Measurements from ENCODE around the gene MRPL21.

Gene MRPL21

DNA sequence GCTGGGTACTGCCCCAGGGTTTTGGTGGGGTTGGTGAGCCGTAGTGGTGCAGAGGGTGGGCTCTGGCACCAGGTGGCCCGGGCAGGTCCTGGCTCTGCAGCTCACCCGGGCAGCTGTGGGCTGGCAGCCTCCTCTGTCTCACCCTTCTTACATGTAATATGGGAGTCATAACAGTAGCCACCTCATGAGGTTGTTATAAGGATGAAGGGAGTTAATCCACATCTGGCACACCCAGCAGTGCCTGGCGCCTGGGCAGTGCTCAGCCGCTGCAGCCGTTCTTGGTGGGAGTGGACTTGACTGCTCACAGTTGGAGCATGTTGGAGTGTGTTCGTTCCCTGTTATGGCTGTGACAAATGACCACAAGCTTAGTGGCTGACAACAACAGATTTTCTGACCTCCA lies 28.7 kb upstream of the MRPL21 start:
- no peak for TF ChIP-seq JUND (IDR thresholded peaks at IDR 0.05; ENCODE audit: low read depth)
- no peak for DNase-seq (ENCODE audit: low read depth in 1 of 2, low spot score in 1 of 2)
- in situ Hi-C loops (cut with HindIII; ENCODE audit: low pct_unique_long_range_greater_than_20kb, low sequenced_read_pairs), result no loop called here

DNA sequence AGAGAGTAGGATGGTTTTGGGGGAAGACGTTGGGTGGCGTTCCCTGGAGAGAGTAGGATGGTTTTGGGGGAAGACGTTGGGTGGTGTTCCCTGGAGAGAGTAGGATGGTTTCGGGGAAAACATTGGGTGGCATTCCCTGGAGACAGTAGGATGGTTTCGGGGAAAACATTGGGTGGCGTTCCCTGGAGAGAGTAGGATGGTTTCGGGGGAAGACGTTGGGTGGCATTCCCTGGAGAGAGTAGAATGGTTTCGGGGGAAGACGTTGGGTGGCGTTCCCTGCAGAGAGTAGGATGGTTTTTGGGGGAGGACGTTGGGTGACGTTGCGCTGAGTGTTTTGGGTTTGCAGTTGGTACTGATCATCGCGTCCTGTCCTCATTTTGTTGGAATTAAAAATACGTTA lies 28.3 kb upstream of the MRPL21 start:
- in situ Hi-C loops (cut with HindIII; ENCODE audit: low pct_unique_long_range_greater_than_20kb, low sequenced_read_pairs), result no loop called here
- DNase-seq (ENCODE audit: low read depth in 1 of 2, low spot score in 1 of 2), result no peak
- TF ChIP-seq JUND (IDR thresholded peaks at IDR 0.05; ENCODE audit: low read depth), result no peak

DNA sequence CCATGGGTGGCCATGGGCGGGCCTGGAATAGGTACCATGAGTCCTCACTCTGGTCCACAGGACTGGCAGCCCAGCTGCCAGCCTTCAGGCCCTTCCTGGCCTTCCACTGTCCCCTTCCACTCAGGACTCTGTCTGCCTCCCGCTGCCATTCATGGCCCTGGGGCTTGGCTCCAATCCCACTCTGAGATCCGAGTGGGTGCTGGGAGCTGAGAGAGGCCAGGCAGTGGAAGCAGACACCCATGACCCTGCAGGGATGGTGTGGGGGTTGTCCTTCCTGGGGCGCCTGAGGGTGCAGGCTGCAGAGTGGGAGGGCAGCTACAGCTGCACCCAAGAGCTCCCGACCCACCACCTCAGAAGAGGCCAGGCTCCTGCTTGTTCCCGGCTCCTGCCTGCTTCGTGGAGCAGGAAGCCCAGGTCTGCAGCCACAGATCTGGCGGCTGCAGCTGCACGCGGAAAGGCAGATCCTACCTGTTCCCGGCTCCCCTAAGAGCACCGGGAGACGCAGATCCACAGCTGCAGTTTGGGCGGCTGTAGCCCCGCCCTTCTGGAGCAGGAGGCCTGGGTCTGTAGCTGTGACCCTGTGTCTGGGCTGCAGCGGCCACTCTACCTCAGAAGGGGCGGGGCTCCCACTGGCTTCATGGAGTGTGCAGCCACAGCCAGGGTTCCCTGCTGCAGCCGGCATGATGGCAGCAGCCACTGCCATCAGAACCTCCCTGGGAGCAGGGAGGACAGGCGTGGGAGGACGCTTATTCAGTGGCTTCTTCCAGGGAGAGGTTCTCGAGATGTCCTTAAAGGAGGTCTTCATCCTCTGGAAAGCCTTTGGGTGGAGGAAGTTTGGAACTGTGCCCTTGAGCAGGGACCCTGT lies 27.6 kb upstream of the MRPL21 start:
- TF ChIP-seq JUND (IDR thresholded peaks at IDR 0.05; ENCODE audit: low read depth), result no peak
- in situ Hi-C loops (cut with HindIII; ENCODE audit: low pct_unique_long_range_greater_than_20kb, low sequenced_read_pairs), result no loop called here
- no peak for DNase-seq (ENCODE audit: low read depth in 1 of 2, low spot score in 1 of 2)

DNA sequence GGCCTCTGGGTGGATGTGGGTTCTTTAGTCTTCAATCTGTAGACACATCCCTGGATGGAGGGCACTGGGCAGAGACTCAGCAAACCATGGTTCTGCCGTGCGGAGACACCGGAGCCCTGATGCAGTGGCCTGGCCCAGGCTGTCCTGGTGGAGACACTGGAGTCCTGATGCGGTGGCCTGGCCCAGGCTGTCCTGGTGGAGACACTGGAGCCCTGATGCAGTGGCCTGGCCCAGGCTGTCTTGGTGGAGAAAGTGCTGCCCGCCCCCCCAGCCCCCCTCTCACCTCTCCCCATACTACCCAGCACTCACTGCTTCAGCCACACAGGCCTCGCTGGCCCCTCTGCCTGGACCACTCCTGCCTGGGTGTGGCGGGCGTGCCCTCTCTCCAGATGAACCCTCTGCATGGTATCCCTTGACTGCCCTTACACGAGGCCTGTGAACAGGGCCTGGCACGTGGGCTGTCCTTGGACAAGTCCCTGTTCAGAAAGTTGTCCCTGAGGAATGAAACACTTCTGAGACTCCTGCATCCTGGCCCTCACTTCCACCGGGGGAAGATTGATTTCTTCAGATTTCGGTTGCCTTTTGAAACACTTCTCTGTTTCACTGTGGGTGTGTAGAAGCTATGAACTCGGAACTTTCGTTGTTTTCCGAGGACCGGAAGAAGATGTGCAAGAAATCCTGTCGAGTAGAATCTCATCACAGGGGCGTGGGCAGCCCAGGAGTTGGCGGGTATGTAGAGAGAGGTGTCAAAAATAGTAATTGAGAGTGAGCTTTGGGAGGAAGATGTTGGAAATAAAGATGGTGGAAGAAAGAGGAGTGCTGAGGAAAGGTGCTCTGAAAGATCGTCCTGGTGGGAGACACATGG lies 26.3 kb upstream of the MRPL21 start:
- in situ Hi-C loops (cut with HindIII; ENCODE audit: low pct_unique_long_range_greater_than_20kb, low sequenced_read_pairs), result no loop called here
- DNase-seq (ENCODE audit: low read depth in 1 of 2, low spot score in 1 of 2), result no peak
- no peak for TF ChIP-seq JUND (IDR thresholded peaks at IDR 0.05; ENCODE audit: low read depth)

DNA sequence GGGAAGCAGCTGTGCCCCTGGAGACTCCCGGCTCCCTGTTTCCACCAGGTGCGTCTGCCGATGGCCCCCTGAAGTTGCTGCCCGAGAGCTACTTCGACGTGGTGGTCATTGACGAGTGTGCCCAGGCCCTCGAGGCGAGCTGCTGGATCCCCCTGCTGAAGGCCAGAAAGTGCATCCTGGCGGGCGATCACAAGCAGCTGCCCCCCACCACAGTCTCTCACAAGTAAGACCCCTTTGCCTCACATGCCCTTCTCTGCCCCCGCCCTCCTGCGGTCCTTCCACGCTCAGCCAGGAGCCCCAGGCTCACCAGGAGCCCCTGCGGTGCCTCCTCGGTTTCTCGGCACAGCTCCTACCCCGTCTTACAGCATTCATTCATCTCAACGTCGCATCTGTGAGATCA lies 25.5 kb upstream of the MRPL21 start:
- in situ Hi-C loops (cut with HindIII; ENCODE audit: low pct_unique_long_range_greater_than_20kb, low sequenced_read_pairs), result no loop called here
- no peak for DNase-seq (ENCODE audit: low read depth in 1 of 2, low spot score in 1 of 2)

DNA sequence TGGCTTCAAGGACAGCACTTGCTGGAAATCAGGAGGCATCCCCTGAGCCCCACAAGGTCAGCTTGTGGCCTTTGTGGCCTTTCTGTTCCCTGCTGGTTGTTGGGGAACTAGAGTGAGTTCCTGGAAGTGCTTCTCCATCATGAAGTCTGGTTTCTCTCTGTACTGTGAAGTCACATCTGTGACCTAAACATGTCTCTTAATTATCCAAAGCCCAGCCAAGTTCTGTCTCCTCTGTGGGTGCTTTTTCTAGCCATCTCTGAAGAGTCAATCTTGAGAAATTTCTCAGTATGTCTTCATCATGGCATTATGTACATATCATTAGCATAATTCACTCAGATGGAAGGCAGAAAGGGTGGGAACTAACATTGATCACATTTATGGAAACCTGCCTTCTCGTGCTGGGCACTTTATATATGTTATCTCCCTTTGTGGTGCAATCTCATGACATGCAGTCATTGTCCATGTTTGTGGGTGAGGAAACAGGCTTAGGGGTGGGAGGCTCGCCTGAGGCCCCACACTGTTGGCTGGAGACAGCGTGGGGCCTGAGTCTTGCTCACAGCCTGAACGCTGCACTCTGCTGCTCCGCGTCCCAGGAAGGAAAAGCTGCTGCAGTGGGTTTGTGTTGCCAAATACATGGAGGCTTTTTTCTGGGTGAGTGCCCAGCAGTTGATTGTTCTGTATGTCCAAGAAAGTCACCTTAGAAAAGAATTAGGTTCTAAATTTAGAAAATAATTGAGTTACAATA lies 24.7 kb upstream of the MRPL21 start:
- in situ Hi-C loops (cut with HindIII; ENCODE audit: low pct_unique_long_range_greater_than_20kb, low sequenced_read_pairs), result no loop called here
- TF ChIP-seq JUND (IDR thresholded peaks at IDR 0.05; ENCODE audit: low read depth), result no peak
- no peak for DNase-seq (ENCODE audit: low read depth in 1 of 2, low spot score in 1 of 2)

More for the DNA sequence above, 25.5 kb upstream of the MRPL21 start:
- TF ChIP-seq JUND (IDR thresholded peaks at IDR 0.05; ENCODE audit: low read depth), result no peak

DNA sequence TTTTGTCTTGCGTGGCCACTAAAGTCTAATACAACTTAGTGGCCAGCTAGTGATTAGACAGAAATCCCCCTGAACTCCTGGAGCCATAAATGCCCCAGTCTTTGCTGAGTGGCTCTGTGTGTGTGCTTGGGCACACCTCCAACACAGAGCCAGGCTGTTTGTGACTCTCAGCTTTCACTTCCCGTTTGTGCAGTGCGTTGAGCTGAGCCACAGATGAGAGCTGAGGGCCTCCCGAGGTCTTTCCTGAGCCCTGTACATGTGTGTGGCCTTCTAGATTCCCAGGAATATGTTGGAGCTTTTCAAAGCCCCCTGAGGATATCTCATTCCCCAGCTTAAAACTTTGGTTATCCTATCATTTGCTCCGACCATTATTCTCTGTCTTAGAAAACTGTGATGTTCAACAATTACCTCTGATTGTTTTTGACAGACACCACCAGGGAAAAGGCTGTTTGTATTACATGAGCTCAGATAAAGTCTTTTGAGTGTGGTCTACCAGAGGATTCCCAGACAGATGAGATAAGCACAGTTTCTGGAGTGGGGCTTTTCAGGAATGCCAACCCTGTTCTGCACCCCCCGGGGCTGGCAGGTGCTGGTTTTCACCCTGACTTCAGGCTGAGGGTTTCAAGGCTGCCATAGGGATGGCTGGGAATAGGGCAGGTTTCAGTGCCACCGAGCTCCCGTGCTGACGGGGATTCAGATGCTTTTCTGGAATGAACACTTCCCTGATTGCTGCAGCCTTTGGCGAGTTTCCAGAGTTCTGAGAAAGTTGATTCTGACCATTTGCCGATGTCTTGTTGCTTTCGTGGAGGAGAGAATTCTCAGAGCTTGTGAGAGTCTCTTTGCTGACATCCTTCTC lies 23.9 kb upstream of the MRPL21 start:
- no peak for TF ChIP-seq JUND (IDR thresholded peaks at IDR 0.05; ENCODE audit: low read depth)
- DNase-seq (ENCODE audit: low read depth in 1 of 2, low spot score in 1 of 2), result no peak
- in situ Hi-C loops (cut with HindIII; ENCODE audit: low pct_unique_long_range_greater_than_20kb, low sequenced_read_pairs), result no loop called here

DNA sequence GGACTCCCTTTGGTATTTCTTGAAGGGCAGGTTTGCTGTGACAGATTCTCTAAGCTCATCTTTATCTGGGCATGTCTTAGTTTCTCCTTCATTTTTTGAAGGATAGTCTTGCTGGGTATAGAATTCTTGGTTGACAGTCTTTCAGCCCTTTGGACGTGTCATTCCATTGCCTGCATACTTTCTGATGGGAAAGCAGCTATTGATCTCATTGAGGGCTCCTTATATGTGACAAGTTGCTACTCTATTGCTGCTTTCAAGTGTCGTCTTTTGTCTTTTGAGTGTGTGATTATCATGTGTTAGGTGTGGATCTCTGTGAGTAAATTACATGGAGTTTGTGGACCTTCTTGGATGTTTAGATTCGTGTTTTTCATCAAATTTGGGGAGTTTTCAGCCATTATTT lies 22.0 kb upstream of the MRPL21 start:
- DNase-seq (ENCODE audit: low read depth in 1 of 2, low spot score in 1 of 2), result no peak
- TF ChIP-seq JUND (IDR thresholded peaks at IDR 0.05; ENCODE audit: low read depth), result no peak

DNA sequence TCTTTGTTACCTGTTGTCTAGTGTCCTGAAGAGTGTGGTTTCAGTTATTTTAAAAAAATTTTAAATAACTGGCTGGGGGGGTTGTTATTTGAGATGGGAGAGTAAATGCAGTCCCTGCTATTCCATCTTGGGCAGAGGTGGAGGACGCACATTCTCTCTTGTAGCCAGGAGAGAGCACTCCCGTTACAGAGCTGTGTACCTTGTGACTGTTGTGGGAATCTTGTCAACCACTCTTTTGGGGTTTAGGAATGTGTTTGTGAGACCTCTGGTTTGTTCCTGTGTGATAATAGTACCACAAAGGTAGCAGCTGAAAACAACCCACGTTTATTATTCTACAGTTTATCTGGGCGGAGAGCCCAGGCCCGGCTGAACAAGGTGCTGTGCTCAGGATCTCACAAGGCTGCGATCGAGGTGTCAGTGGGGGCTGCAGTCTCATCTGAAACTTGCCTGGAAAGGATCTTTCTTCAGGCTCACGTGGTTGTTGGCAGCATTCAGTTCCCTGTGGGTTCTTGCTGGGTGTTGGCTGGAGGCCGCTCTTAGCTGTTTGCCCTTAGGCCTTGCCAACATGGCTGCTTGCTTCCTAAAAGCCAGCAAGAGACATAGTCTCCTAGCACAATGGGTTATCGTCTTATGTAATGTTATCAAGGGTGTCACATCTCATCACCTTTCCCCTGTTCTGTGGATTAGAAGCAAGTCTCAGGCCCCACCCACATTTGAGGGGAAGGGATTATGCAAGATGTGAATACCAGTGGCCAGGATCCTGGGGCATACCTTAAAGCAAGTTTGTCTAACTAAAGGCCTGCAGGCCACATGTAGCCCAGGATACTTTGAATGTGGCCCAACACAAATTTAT lies 20.7 kb upstream of the MRPL21 start:
- DNase-seq (ENCODE audit: low read depth in 1 of 2, low spot score in 1 of 2), result no peak
- in situ Hi-C loops (cut with HindIII; ENCODE audit: low pct_unique_long_range_greater_than_20kb, low sequenced_read_pairs), result no loop called here
- no peak for TF ChIP-seq JUND (IDR thresholded peaks at IDR 0.05; ENCODE audit: low read depth)

More for the DNA sequence above, 22.0 kb upstream of the MRPL21 start:
- in situ Hi-C loops (cut with HindIII; ENCODE audit: low pct_unique_long_range_greater_than_20kb, low sequenced_read_pairs), result no loop called here

DNA sequence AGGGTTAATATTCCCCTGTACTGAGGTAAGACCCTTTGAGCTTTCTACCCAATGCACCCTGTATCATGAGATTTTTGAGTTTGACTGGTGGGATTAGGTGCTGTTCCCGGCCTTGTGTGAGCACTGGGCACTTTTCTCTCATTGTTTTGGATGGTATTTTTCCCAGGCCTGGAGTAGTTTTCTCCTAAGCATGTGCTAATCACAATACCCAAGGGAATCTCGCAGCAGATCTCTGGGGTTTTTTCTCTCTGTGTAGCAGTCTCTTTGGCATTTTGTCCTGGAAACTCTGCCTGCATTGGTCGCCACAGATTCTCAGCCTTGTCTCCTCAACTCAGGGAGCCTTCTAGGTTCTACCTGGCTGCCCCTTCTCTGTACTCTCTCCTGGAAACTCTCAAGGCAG lies 20.0 kb upstream of the MRPL21 start:
- no peak for DNase-seq (ENCODE audit: low read depth in 1 of 2, low spot score in 1 of 2)
- in situ Hi-C loops (cut with HindIII; ENCODE audit: low pct_unique_long_range_greater_than_20kb, low sequenced_read_pairs), result no loop called here
- TF ChIP-seq JUND (IDR thresholded peaks at IDR 0.05; ENCODE audit: low read depth), result no peak

DNA sequence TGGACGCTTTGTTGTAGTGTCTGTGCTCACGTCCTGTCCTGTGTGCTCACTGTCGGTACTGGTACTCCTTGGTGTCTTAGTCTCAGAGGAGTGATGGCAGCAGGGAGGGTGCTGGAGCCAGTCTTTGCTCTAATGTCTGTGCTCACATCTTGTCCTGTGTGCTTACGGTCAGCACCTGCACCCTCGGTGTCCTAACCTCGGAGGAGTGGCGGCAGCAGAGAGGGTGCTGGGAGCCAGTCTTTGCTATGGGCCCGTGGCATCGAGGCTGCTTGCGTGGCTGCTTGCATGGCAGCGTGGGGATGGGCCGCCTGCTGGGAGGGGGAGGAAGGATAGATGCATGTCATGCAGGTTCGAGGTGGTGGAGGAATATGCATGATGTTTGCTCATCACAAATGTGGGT lies 12.8 kb upstream of the MRPL21 start:
- no peak for DNase-seq (ENCODE audit: low read depth in 1 of 2, low spot score in 1 of 2)
- in situ Hi-C loops (cut with HindIII; ENCODE audit: low pct_unique_long_range_greater_than_20kb, low sequenced_read_pairs), result no loop called here
- TF ChIP-seq JUND (IDR thresholded peaks at IDR 0.05; ENCODE audit: low read depth), result no peak
